Muscle of back (tissue), 11 donors: ENCODE results near the gene SP1. TPM values are rescaled to one million over a fixed set of nuclear protein-coding genes. Genes with fewer than 3 reads are reported as not detected.
"Not testable (repeated sequence)": the region's sequence is repeated elsewhere in the genome, so short reads cannot be mapped to it uniquely, and the experiment has no call there.

Experiments used
- DNase-seq, 3 donors: peaks; one replicate each; pipeline versions ENCODE4 v3.0.0 to v3.0.0-alpha.2; 2013
- polyA plus RNA-seq, 10 donors: library from polyadenylated mRNA; unstranded; fragments of 120-200 nt; gene quantifications; one replicate each; pipeline ENCODE4 v1.2.1, GENCODE V29; 2013; ENCODE audit not compliant: insufficient read length in 10 of 10

The SP1 gene
- polyA plus RNA-seq, 10 donors = 31.0 to 46.7 (median 40.0) TPM

DNA sequence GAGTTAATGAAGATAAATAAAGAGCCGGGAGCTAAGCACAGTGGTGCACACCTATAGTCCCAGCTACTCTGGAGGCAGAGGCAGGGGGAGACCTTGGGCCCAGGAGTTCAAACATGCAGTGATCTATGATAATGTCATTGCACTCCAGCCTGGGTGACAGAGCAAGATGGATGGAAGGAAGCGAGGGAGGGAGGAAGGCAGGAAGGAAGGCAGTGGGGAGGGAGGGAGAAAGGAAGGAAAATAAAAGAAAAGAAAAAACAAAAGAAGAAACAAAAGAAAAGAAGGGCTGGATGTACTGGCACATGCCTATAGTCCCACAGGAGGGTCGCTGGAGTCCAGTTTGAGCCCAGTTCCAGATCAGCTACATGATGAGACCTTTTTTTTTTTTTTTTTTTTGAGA is 24.9 kb upstream of the SP1 start:
- no peak for DNase-seq

DNA sequence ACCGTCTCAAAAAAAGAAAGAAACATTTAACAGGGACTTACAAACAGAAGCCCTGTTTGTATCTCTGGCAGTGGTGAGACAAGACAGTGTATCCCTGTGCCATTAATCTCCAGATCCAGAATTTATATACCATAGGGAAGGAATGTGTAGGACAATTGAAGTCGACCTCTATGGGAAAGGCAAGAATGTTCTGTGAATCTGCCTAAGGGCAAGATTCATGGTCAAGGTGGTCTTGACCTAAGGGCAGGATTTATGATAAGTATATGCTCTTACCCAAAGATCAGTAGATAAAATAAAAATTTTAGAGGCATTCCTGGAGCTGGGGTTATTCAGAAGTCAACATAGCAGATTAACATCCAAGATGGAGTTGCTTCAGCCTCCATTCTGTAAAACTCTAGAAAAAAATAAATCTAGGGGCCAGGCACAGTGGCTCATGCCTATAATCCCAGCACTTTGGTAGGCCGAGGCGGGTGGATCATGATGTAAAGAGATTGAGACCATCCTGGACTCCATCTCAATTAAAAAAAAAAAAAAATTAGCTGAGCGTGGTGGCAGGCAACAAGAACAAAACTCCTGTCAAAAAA is 21.0 kb upstream of the SP1 start:
- DNase-seq = no peak

DNA sequence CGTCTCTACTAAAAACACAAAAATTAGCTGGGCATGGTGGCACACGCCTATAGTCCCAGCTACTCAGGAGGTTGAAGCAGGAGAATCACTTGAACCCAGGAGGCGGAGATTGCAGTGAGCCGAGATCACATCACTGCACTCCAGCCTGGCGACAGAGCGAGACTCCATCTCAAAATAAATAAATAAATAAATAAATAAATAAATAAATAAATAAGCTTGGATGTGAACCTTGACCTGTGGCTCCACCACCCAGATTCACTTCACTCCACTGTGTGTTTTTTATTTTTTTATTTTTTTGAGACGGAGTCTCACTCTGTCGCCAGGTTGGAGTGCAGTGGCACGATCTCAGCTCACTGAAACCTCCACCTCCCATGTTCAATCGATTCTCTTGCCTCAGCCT is 18.3 kb upstream of the SP1 start:
- not testable (repeated sequence) for DNase-seq

GRCh38 chr12:53365245-53365904 is 14.6 kb upstream of the SP1 start:
- no peak for DNase-seq

- not testable (repeated sequence) for DNase-seq
Measured at GRCh38 chr12:53373554-53374133, 6.3 kb upstream of the SP1 start.

DNA sequence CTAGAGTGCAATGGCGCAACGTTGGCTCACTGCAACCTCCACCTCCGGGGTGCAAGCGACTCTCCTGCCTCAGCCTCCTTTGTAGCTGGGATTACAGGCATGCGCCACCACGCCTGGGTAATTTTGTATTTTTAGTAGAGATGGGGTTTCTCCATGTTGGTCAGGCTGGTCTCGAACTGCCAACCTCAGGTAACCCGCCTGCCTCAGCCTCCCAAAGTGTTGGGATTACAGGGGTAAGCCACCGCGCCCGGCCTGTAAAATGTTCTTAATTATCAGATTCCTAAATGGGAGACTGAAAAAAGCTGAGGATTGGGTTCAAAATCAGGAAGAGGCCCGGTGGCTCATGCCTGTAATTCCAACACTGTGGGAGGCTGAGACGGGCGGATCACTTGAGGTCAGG is 5.7 kb upstream of the SP1 start:
- not testable (repeated sequence) for DNase-seq

- DNase-seq = no peak
Measured at GRCh38 chr12:53376747-53377146, 3.2 kb upstream of the SP1 start.

DNA sequence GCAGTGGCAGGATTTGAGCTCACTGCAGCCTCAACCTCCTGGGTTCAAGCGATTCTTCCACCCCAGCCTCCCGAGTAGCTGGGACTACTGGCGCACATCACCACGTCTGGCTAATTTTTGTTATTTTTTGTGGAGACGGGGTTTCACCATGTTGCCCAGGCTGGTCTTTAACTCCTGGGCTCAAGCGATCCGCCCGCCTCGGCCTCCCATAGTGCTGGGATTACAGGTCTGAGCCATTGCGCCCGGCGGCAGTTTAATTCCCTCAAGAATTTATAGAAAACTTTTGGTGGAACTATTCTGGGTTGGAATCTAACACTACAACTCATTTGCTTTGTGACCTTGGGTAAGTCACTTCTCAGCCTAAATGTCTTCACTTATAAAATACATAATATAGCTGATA is 1.8 kb upstream of the SP1 start:
- DNase-seq = no peak

DNA sequence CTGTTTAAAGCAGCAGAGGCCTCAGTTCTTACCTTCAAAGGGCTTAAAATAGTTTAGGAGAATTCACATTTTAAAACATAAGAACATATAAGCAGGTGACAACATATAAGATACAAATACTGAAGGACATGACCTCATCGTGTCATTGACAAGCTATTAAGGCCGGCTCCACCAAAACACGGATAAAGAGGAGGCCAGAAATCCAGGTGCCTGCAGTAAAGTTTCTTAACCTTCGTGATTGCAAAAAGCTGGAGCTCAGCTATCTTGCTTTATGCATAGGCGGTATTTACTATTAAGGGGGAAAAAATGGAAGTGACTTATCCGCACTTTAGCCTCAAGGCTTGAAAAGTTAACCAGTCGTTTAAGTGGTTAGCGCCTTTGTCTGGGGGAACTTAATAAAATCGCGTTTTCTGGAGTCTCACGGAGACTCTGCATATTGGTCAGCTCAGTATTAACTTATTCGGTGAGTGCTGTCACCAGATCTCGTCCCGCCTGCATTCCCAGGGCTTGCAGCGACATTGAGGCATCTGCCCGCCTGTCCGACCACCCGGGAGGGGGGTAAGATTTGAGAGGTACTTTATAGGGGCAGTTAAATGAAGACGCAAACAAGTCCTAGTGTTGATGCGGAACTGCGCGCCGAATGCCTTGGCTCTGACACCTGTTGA is 1.1 kb upstream of the SP1 start:
- no peak for DNase-seq

GRCh38 chr12:53379389-53380103 is 430 bp upstream of the SP1 start:
- DNase-seq = peak; percentile 100

DNA sequence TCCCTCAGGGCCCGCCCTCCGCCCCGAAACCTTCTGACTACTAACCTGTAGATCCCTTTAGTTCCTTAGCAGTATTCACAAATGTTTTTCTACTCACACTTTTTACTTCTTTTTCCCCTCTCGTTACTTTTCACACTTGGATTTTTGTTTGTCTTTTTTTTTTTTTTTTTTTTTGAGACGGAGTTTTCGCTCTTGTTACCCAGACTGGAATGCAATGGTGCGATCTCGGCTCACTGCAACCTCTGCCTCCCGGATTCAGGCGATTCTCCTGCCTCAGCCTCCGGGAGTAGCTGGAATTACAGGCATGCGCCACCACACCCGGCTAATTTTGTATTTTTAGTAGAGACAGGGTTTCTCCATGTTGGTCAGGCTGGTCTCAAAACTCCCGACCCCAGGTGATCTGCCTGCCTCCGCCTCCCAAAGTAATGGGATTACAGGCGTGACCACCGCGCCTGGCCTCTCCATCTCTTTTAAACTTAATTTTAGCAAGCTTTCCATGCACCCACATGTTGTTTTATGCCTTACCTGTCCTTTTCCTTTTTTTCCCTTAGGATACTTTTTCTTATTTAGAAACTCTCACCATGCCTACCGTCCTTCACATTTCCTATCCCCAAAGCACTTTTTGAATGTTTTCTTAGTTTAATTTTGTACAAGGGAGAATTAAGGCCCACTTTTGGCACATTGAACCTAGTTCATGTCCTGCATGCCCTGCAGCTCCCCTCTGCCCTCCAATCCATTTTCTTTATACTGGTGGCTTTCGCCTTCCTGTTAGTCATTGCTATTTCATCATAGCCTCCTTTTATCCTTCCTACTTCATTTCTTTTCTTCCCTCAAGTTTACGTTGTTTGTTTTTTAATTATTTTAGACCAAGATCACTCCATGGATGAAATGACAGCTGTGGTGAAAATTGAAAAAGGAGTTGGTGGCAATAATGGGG is 1.1 kb downstream of the SP1 start:
- no peak for DNase-seq

DNA sequence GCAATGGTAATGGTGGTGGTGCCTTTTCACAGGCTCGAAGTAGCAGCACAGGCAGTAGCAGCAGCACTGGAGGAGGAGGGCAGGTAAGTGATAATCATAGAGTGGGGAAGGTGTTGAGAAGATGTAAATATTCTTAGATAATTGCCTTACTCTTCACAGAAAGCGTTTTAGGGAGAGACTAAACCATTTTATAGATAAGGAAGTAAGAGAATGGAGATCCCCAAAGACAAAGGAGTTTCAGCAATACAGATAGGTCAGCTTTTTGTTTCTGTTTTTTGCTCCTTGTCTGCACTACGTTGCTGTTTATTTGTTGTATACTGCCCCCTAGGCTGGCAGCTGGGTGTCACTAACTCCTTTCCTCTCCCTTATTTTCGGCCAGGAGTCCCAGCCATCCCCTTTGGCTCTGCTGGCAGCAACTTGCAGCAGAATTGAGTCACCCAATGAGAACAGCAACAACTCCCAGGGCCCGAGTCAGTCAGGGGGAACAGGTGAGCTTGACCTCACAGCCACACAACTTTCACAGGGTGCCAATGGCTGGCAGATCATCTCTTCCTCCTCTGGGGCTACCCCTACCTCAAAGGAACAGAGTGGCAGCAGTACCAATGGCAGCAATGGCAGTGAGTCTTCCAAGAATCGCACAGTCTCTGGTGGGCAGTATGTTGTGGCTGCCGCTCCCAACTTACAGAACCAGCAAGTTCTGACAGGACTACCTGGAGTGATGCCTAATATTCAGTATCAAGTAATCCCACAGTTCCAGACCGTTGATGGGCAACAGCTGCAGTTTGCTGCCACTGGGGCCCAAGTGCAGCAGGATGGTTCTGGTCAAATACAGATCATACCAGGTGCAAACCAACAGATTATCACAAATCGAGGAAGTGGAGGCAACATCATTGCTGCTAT is 2.0 kb downstream of the SP1 start:
- peak in 1 of 3 donors; percentile 43 for DNase-seq

DNA sequence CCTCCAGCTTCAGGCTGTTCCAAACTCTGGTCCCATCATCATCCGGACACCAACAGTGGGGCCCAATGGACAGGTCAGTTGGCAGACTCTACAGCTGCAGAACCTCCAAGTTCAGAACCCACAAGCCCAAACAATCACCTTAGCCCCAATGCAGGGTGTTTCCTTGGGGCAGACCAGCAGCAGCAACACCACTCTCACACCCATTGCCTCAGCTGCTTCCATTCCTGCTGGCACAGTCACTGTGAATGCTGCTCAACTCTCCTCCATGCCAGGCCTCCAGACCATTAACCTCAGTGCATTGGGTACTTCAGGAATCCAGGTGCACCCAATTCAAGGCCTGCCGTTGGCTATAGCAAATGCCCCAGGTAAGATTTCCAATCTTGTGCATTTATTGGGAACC is 3.3 kb downstream of the SP1 start:
- no peak for DNase-seq

DNA sequence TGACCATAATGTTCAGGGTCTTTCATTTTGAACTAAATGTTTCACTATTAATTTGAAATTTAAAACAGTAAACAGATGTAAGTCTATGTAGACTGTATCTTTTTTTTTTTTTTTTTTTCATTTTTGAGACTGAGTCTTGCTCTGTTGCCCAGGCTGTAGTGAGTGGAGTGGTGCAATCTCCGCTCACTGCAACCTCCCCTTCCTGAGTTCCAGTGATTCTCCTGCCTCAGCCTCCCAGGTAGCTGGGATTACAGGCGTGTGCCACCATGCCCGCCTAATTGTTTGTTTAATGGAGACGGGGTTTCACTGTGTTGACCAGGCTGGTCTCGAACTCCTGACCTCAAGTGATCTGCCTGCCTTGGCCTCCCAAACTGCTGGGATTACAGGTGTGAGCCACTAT is 6.4 kb downstream of the SP1 start:
- DNase-seq = not testable (repeated sequence)

- DNase-seq = no peak
Measured at GRCh38 chr12:53388932-53389331, 9.0 kb downstream of the SP1 start.

DNA sequence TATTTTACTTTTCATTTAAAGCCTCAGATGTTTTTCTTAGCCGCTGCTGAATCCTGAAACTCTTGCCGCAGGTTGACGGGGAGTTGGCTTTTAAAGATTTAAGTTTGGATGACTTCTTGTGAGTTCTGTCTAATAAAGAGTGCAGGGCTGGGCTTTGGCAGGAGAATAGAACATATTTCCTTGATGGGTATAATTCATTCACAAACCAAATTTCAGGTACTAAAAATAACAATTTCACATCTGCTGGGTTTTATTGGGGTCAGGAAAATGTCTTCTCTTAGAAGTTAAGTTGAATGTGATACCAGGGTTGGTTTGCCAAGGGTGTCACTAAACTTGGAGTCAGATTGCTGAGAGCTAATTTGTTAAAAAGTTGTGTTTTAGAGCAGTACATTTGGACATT is 9.7 kb downstream of the SP1 start:
- DNase-seq = no peak

- DNase-seq = peak in 1 of 3 donors; percentile 75
Measured at GRCh38 chr12:53391724-53392123, 11.7 kb downstream of the SP1 start.

DNA sequence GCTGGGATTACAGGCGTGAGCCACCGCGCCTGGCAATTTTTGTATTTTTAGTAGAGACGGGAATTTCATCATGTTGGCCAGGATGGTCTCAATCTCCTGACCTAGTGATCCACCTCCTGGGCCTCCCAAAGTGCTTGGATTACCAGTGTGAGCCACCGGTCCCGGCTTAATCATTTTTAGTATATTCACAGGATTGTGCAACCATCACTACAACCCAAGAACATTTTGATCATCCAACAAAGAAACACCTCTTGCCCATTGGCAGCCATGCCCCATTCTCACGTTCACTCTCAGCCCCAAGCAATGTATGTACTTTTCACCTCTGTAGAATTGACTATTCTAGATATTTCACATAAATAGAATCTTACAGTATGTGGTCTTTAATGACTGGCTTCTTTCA is 19.9 kb downstream of the SP1 start:
- DNase-seq = no peak

GRCh38 chr12:53402351-53402750 is 22.4 kb downstream of the SP1 start:
- DNase-seq = not testable (repeated sequence)

DNA sequence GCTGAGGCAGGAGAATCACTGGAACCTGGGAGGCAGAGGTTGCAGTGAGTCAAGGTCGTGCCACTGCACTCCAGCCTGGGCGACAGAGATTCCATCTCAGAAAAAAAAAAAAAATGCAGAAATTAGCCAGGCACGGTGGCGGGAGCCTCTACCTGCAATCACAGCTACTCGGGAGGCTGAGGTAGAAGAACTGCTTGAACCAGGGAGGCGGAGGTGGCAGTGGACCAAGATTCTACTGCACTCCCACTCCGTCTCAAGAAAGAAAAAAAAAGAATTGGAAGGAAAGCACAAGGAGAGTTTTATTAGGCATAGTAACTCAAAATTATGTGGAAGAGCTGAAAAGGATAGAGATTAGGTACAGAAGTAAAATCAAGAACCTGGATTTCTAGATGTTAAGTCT is 22.9 kb downstream of the SP1 start:
- DNase-seq = no peak
